ENCODE results near the gene MGME1. TPM values are rescaled to one million over a fixed set of nuclear protein-coding genes. Genes with fewer than 3 reads are reported as not detected.
A peak's percentile ranks its signal among the peaks of the same experiment; 100 is the strongest.

Gene MGME1, protein sequence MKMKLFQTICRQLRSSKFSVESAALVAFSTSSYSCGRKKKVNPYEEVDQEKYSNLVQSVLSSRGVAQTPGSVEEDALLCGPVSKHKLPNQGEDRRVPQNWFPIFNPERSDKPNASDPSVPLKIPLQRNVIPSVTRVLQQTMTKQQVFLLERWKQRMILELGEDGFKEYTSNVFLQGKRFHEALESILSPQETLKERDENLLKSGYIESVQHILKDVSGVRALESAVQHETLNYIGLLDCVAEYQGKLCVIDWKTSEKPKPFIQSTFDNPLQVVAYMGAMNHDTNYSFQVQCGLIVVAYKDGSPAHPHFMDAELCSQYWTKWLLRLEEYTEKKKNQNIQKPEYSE
- 10.4 and 14.0 TPM in 2 replicates for total RNA-seq

GRCh38 chr20:17968366-17969277 is at the start of gene MGME1, which contains the start of gene SNX5:
TSS of gene MGME1 (plus strand) at chr20:17969018. CDS start at chr20:17969860, 842 bp downstream.
TSS of gene SNX5 (minus strand) at chr20:17968794. CDS start at chr20:17968425, 369 bp downstream.
- peak; percentile 97 for DNase-seq (ENCODE audit: low read depth, low spot score)

DNA sequence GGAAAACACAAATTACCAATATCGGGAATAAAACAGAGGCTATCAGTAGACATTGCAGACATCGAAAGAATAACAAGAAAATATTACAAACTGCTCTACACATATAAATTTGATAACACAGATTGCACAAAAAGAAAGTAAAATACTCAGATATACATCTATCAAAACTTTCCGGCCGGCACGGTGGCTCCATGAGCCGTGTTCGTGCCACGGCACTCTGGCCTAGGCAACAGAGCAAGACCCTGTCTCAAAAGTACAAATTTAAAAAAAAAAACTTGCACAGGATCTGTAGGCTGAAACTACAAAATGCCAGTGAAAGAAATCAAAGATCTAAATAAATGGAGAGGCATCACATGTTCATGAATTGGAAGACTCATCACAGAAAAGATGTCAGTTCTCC is 49.7 kb upstream of the MGME1 start:
- no peak for DNase-seq (ENCODE audit: low read depth, low spot score)

DNA sequence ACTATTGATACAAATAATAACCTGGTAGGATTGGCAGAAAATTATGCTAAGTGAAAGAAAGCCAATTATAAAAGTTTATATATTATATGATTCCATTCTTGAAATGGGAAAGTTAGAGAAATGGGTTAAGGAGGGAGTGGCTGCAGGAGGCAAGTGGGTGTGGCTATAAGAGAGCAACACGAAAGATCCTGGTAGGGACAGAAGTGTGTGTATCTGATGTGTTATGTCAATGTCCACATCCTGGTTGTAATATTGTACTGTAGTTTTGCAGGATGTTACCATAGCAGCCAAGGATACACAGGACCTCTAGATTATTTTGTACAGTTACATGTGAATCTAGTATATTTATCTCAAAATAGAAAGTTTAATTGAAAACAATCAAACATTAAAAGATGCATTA is 47.0 kb upstream of the MGME1 start:
- no peak for DNase-seq (ENCODE audit: low read depth, low spot score)

DNA sequence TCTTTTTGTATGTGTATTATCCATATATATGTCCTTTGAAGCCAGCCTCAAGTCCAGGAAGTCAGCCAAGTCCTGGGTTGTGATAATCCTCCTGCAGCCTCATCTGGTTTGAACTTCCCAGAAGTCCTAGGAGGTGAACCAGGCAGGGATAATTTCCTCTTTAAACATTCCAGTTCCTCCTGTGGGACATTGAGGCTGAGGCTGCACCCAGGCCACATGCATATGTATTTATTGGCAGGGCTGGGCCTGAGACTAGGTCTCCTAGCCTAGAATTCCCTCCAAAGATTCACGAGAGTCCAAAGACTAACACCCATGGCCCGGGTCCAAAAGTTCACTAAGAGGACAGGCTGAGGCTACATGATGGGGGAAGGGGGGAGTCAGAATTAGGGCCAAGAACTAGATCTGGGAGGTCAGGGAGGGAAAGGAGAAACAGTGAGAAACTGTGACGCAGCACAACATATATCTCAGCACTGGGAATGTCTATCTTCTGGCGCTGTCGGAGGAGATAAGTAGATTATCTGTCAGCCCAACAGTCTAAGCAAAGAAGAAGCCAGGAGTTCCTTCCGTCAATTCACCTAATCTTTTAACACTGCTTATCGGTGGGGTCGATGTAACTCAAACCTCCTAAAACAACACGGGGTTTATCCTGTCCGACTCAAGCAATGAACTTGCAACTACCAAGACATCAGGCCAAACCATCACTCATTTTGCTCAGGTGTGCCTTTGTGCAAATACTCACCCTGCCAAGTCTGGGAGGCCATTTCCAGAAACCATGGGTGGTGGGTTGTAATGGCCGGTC is 43.5 kb upstream of the MGME1 start:
- DNase-seq (ENCODE audit: low read depth, low spot score) = no peak

DNA sequence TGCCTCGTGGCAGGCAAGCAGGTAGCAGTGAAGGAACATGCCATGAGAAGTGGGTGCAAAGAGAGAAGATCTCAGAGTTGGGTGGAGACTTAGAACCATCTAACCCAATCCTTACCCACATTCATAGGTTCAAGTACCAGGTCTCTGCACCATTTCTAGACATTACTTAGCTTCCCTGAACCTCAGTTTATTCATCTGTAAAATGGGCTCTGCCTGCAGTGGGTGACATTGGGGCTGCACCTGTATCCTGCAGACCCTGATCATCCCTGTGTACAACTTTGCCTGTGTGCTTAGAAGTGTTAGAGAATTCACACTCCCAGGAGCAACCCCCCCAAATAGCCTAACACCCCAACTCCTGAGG is 42.9 kb upstream of the MGME1 start:
- DNase-seq (ENCODE audit: low read depth, low spot score) = no peak

GRCh38 chr20:17928211-17928611 is 40.6 kb upstream of the MGME1 start:
- DNase-seq (ENCODE audit: low read depth, low spot score) = no peak

DNA sequence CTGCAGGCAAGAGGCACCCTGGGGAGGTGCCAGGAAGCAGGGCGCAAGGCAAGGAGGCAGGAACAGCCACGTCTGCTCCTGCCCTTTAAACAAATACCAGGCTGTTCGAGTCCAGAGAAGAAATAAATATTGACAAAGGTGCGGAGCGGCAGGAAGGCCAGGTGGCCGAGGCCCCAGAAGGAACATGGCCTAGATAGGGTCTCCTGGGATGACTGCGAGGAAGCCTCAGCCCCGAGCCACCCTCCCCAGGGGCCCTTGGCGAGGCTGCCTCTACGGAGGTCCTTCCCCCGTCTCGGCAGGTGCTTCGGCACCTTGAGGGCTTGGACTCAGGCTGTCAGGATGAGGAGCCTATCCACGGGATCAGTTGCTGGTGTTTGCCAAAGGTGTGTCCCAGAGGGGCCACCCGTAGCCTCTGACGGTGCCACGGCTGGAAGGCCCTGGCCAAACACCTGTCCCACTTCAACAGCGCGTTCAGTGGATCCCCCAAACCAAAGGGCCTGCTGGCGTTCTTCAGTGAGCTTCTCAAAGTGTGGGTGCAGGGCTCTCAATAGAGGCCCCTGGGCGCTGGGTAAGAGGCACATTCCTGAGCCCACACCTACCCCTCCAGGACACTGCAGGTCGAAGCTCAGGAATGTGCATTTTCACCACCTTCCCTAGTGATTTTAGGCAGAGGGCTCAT is 40.0 kb upstream of the MGME1 start:
- no peak for DNase-seq (ENCODE audit: low read depth, low spot score)

DNA sequence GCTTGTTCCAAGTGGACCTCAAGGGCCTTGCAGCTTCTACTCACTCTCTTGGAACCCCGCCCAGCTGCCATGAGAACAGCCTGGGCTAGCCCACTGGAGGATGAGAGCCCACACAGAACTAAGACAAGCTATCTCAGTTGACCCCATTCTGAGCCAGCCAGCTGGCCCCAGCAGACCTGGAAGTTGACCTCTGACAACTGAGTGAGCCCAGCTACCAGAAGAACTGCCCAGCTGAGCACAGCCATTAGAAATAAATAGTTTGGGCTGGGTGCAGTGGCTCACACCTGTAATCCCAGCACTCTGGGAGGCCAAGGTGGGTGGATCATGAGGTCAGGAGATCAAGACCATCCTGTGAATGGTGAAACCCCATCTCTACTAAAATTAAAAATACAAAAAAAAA is 37.3 kb upstream of the MGME1 start:
- no peak for DNase-seq (ENCODE audit: low read depth, low spot score)

DNA sequence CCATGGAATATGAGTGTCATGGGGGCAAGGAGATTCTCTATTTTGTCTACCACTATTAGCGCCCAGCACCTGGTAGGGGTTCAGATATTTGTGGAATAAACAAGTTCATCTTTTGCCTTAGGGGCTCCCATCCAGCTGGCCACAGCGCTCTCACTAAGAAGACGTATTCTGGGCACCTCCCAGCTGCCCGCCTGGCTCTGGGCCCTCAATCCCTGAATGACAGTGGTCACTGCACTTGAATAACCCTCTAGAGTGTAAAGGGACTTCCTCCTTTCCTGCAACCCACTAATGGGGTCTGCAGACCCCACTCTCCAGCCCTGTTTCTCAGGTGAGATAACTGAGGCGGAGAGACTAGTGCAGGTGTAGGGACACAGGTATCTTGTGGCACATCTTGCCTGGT is 36.4 kb upstream of the MGME1 start:
- DNase-seq (ENCODE audit: low read depth, low spot score) = no peak

GRCh38 chr20:17933121-17933520 is 35.7 kb upstream of the MGME1 start:
- no peak for DNase-seq (ENCODE audit: low read depth, low spot score)

- no peak for DNase-seq (ENCODE audit: low read depth, low spot score)
These were observed 35.1 kb upstream of the MGME1 start for GRCh38 chr20:17933711-17934110.

DNA sequence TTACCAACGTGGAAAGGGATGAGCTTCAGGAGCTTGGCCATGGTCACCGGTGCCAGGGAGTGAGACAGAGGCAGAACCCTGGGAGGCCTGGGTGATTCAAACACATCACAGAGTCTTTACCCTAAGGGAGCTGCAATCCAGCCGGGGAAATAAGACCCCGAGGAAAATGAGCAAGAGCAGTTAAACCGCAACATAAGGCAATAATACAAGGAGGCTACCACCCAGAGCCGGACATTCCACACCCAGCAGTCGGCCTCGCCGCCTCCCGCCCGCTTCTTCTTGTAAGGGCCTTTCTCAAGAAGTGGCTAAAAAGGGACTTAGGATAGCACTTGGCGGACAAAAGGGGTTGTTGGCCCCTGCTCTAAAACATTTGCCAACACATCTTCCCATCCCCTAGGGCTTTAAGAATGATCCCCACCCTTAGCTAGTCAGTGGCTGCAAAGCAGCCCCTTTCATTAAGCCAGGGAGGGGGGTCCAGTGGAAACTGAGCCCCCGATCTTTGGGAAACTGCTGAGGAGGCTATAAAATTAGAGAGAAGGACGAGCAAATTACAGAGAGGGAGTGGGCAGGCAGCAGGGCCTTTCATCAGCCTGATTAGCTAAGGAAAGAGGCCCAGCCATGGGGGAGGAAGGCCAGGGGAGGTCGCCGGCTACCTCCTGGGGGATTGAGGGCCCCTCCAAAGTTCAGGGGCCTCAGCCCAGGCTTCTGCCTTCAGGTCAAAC is 34.5 kb upstream of the MGME1 start:
- no peak for DNase-seq (ENCODE audit: low read depth, low spot score)

GRCh38 chr20:17935186-17935585 is 33.6 kb upstream of the MGME1 start:
- DNase-seq (ENCODE audit: low read depth, low spot score) = no peak

GRCh38 chr20:17935761-17936160 is 33.1 kb upstream of the MGME1 start:
- no peak for DNase-seq (ENCODE audit: low read depth, low spot score)

- no peak for DNase-seq (ENCODE audit: low read depth, low spot score)
These were observed 32.5 kb upstream of the MGME1 start for GRCh38 chr20:17936286-17936760.

GRCh38 chr20:17936761-17937732 is 31.8 kb upstream of the MGME1 start:
- DNase-seq (ENCODE audit: low read depth, low spot score) = peak; percentile 20

DNA sequence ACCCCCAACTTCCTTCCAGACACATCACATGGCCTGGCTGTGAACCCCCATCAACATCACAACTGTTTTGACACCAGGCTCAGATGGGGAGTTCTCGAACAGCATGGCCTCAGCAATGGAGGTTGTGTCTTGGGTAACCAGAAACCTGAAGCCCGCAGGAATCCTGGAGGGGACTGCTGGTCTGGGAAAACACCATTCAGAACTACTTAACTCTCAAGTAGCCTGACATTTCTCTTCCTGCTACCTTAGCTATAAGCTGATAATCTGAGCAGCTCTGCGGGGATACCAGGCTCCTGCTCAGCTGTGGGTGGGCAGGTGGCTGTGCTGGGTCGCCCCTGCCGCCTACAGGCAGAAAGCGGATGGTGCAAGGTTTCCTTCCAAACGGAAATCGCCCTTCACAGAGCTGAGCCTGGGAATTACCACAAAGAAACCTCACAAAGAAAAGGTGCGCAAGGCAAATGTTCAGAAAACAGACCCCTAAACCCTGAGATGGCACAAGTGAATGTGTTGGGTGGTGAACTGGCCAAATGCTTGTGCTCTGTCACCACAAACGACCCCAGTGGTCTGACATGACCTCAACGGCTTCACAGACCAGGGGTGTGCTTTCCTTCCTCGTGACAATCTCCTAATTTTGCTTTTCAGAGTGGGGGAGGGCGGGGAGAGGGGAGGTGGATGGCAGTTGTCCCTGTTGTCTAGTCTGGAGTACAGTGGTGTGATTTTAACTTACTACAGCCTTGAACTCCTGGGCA is 29.8 kb upstream of the MGME1 start:
- DNase-seq (ENCODE audit: low read depth, low spot score) = peak; percentile 30

GRCh38 chr20:17939622-17940223 is 29.1 kb upstream of the MGME1 start:
- no peak for DNase-seq (ENCODE audit: low read depth, low spot score)

Measured in pulmonary artery endothelial cell (primary cell).